Activated CD4-positive, alpha-beta T cell treated with anti-CD3 and anti-CD28 coated beads, Interleukin-2, amount 50 U/mL, for 4 hours (primary cell): ENCODE data around the gene GAS2.

Experiments used
- DNase-seq, 2 experiments: peaks; one replicate each; pipeline ENCODE4 v3.0.0-alpha.2; 2020

GAS2 gene

GRCh38 chr11:22792497-22792896 is 126.1 kb downstream of the GAS2 start:
- no peak for DNase-seq

GRCh38 chr11:22795914-22796313 is 129.5 kb downstream of the GAS2 start:
- no peak for DNase-seq

DNA sequence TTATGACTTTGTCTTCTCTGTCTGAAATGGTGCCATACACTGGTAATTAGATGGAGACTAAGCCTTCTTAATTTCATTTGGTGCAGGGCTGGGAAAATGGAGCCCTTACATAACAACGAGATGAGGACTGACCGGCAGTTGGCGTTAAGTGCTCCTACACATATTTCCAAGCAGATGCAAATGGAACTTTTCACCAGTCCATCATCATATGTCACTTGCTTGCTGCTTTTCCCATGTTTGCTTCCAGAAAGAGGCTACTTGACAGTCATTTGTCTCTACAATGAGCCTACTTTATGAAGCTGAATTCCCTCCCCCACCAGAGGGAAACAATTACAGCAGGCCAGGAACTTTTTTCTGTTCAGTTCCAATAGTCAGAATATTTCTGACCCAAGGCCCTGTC is 130.6 kb downstream of the GAS2 start:
- no peak for DNase-seq

GRCh38 chr11:22798901-22799300 is 132.5 kb downstream of the GAS2 start:
- DNase-seq = no peak

DNA sequence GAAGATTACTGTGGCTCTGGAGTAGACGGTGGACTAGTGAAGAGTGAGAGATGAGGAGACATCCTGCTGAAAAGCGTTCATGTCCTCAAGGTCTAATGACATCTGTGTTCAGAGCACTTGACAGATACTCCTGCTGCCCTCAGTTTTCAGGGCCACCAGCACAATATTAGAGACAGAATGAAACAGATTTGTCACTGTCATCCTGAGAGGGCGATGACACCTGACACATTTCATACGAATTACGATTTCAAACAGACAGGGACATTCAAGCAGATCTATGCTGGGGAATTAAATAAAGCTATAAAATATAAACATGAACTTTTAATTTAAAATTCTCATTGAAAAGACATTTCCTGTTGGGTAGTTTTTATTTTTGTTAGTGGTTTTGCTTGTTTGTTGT is 134.1 kb downstream of the GAS2 start:
- DNase-seq = no peak

DNA sequence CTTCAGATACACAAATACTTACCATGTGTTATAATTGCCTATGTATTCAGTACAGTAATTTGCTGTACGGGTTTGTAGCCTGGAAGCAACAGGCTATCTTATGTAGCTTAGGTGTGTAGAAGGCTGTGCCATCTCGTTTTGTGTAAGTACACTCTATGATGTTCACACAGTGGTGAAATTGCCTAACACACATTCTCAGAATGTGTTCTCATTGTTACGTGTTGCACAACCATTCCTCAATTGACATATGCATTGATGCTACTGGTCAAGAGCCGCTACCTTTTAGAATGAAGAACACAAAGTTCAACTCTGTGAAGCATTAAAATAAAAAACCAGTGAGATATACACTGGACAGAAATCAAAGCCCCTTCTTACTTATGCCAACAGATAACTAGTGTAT is 136.4 kb downstream of the GAS2 start:
- no peak for DNase-seq

- DNase-seq = no peak
Observed at GRCh38 chr11:22807391-22807790, 141.0 kb downstream of the GAS2 start.

GRCh38 chr11:22807855-22808570 is 141.6 kb downstream of the GAS2 start:
- DNase-seq = no peak

DNA sequence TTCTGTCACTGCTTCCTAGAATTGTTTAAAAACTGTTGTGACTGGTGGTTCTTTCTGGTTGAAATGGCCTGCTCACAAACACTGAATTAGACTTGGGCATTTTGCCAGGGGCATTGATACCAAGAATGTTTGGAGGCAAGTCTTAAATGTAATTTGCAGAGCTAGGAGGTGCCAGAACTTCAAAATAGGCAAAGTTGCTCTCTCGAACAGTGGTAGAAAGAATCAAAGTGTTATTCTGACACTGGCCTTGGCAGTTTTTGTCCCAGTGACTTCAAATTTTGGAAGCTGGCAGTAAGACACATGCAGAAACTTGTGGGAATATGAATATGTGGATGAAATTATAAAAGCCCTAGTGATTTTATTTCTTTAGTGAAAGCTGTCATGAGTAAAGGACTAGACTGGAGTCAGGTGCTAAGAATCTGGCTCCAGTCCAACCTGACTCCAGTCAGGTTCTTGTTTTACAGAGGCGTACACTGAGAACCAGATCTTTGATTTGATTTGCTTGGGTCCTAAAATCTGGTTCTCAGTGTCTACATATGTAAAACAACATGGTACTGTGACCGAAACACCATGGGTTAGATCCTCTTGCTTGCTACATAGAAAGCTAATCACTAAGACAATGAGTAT is 142.3 kb downstream of the GAS2 start:
- DNase-seq = no peak

- DNase-seq = no peak
Observed at GRCh38 chr11:22809893-22810292, 143.5 kb downstream of the GAS2 start.

GRCh38 chr11:22822203-22822602 is 155.8 kb downstream of the GAS2 start:
- no peak for DNase-seq

GRCh38 chr11:22828373-22828772 is 162.0 kb downstream of the GAS2 start:
- DNase-seq = no peak

GRCh38 chr11:22829231-22830081 is 163.0 kb downstream of the GAS2 start, which contains the start of gene SVIP:
SVIP (minus strand) TSS chr11:22829801; CDS start chr11:22829748, 53 bp downstream.
- DNase-seq = peak; percentile 91 to 94

- no peak for DNase-seq
Observed at GRCh38 chr11:22830082-22830414, 163.6 kb downstream of the GAS2 start.

GRCh38 chr11:22832315-22833015 is 166.1 kb downstream of the GAS2 start:
- DNase-seq = no peak

DNA sequence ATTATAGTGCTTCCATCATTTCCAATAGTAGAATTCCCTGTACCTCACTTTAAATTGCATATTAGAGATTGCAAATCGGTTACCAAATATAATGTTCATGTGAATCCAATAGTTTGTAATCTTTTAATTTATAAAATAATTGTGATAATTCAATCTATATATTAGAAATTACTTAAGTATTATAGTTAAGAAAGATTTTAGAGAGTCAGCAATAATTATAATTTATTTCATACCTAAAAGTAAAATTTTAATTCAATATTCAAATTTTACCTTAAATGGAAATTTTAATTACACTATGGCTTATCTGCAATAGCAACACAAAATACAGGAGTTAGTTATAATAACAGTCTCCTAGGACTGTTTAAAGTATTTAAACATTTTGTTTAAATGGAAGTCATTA is 180.3 kb downstream of the GAS2 start:
- no peak for DNase-seq

DNA sequence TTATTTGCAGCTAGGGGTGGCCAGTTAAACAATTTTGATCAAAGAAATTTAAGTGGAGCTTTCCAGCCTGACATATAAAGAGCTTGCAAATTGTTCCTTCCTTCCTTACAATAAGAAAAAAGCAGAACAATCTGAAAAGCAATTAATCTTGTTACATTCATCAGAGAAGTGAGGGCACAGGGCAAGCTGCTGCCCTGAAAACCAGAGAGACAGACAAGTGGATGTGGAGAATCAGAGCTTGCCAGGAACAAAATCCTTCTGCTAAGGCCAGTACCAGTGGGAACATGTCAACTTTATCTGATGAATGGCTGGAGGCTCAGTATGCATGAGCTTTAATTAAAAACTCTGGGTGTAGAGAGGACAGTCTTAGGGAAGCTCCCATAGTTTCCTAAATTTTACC is 185.1 kb downstream of the GAS2 start:
- DNase-seq = no peak

- DNase-seq = no peak
Observed at GRCh38 chr11:22859756-22860155, 193.3 kb downstream of the GAS2 start.

GRCh38 chr11:22860241-22860640 is 193.8 kb downstream of the GAS2 start, which contains the start of gene CCDC179:
CCDC179 (minus strand) TSS chr11:22860474; CDS start chr11:22860421, 53 bp downstream.
- no peak for DNase-seq
